Measurements from ENCODE around the gene RRP1B.
A peak's percentile ranks its signal among the peaks of the same experiment; 100 is the strongest.
"Not testable (repeated sequence)": the region's sequence is repeated elsewhere in the genome, so short reads cannot be mapped to it uniquely, and the experiment has no call there.

RRP1B gene

GRCh38 chr21:43659136-43660000 lies at the start of gene RRP1B, which contains the start of gene HSF2BP:
RRP1B (plus strand) TSS chr21:43659560; CDS start chr21:43659665, 105 bp downstream.
HSF2BP (minus strand) TSS chr21:43659488; CDS start chr21:43658096, 1,392 bp downstream.
- DNase-seq, result peak; percentile 87

GRCh38 chr21:43611598-43612369 lies 47.6 kb upstream of the RRP1B start:
- peak; percentile 37 for DNase-seq

GRCh38 chr21:43613755-43614638 lies 45.4 kb upstream of the RRP1B start:
- DNase-seq, result no peak

- DNase-seq, result no peak
Measured at GRCh38 chr21:43614839-43615238, 44.5 kb upstream of the RRP1B start.

GRCh38 chr21:43616861-43617260 lies 42.5 kb upstream of the RRP1B start:
- DNase-seq, result not testable (repeated sequence)

- no peak for DNase-seq
Measured at GRCh38 chr21:43618940-43619339, 40.4 kb upstream of the RRP1B start.

- no peak for DNase-seq
Measured at GRCh38 chr21:43619344-43619743, 40.0 kb upstream of the RRP1B start.

- no peak for DNase-seq
Measured at GRCh38 chr21:43619856-43620255, 39.5 kb upstream of the RRP1B start.

GRCh38 chr21:43622796-43623195 lies 36.6 kb upstream of the RRP1B start:
- no peak for DNase-seq

GRCh38 chr21:43623588-43623987 lies 35.8 kb upstream of the RRP1B start:
- DNase-seq, result no peak

GRCh38 chr21:43624339-43624738 lies 35.0 kb upstream of the RRP1B start:
- no peak for DNase-seq

- DNase-seq, result no peak
Measured at GRCh38 chr21:43626390-43626789, 33.0 kb upstream of the RRP1B start.

- DNase-seq, result no peak
Measured at GRCh38 chr21:43627527-43627926, 31.8 kb upstream of the RRP1B start.

- DNase-seq, result no peak
Measured at GRCh38 chr21:43631411-43632107, 27.8 kb upstream of the RRP1B start.

- no peak for DNase-seq
Measured at GRCh38 chr21:43632373-43632905, 26.9 kb upstream of the RRP1B start.

GRCh38 chr21:43634618-43635017 lies 24.7 kb upstream of the RRP1B start:
- no peak for DNase-seq

- no peak for DNase-seq
Measured at GRCh38 chr21:43635436-43635835, 23.9 kb upstream of the RRP1B start.

- DNase-seq, result no peak
Measured at GRCh38 chr21:43637530-43638158, 21.7 kb upstream of the RRP1B start.

GRCh38 chr21:43639470-43640353 lies 19.6 kb upstream of the RRP1B start:
- DNase-seq, result no peak

- no peak for DNase-seq
Measured at GRCh38 chr21:43640400-43640799, 19.0 kb upstream of the RRP1B start.
